ENCODE results near the gene MTARC2. TPM values are rescaled to one million over a fixed set of nuclear protein-coding genes. Genes with fewer than 3 reads are reported as not detected.

The MTARC2 gene
- total RNA-seq, 1 donor from 2014 or later, result not detected

- no peaks in the 10 kb centered on the region for H3K79me2 ChIP-seq (ENCODE audit: low read depth)
- H3K36me3 Mint-ChIP-seq, result peaks cover 11% of the 10 kb centered on the region
- H3K4me1 ChIP-seq, result no peaks in the 10 kb centered on the region
- H3K27ac Mint-ChIP-seq, result no peak overlapping the region
- no peaks in the 10 kb centered on the region for H3K9me3 Mint-ChIP-seq
- no peaks in the 10 kb centered on the region for H3K27me3 ChIP-seq
- peaks cover 8% of the 10 kb centered on the region for H3K27me3 Mint-ChIP-seq (ENCODE audit: insufficient read depth, low read depth)
- peaks cover 3% of the 10 kb centered on the region for H3F3A ChIP-seq (ENCODE audit: low read depth)
- H3K36me3 ChIP-seq, result no peaks in the 10 kb centered on the region
- DNase-seq (ENCODE audit: low spot score), result no peak
- H3K9ac ChIP-seq, result no peak overlapping the region
- TF ChIP-seq EZH2 (IDR thresholded peaks at IDR 0.05), result no peak
- TF ChIP-seq, protein P1, sequence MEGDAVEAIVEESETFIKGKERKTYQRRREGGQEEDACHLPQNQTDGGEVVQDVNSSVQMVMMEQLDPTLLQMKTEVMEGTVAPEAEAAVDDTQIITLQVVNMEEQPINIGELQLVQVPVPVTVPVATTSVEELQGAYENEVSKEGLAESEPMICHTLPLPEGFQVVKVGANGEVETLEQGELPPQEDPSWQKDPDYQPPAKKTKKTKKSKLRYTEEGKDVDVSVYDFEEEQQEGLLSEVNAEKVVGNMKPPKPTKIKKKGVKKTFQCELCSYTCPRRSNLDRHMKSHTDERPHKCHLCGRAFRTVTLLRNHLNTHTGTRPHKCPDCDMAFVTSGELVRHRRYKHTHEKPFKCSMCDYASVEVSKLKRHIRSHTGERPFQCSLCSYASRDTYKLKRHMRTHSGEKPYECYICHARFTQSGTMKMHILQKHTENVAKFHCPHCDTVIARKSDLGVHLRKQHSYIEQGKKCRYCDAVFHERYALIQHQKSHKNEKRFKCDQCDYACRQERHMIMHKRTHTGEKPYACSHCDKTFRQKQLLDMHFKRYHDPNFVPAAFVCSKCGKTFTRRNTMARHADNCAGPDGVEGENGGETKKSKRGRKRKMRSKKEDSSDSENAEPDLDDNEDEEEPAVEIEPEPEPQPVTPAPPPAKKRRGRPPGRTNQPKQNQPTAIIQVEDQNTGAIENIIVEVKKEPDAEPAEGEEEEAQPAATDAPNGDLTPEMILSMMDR (IDR thresholded peaks at IDR 0.05), result no peak
- TF ChIP-seq EZH2phosphoT487 (IDR thresholded peaks at IDR 0.05), result no peak
- H4K20me1 ChIP-seq (ENCODE audit: low read depth), result no peaks in the 10 kb centered on the region
- H2AFZ ChIP-seq (replicated peaks), result no peak overlapping the region
- H3K9me3 ChIP-seq (ENCODE audit: low read depth), result no peaks in the 10 kb centered on the region
- H3K27ac ChIP-seq, result no peak overlapping the region
- no peak overlapping the region for H3K4me2 ChIP-seq
- H3K4me1 Mint-ChIP-seq, result peaks cover 6% of the 10 kb centered on the region
- no peak overlapping the region for H3K4me3 Mint-ChIP-seq
- no peak overlapping the region for H3K4me3 ChIP-seq
Measured at GRCh38 chr1:220808345-220809186, 60.4 kb downstream of the MTARC2 start.

- Histone ChIP-seq H3K9me3 (ENCODE audit: low read depth) (no peaks in the 10 kb centered on the region), H3K4me3 (no peak overlapping the region), H3K27me3 (no peaks in the 10 kb centered on the region), H3K27ac (no peak overlapping the region), H3F3A (ENCODE audit: low read depth) (peaks cover 3% of the 10 kb centered on the region), H4K20me1 (ENCODE audit: low read depth) (no peaks in the 10 kb centered on the region), H3K36me3 (no peaks in the 10 kb centered on the region), H3K4me2 (no peak overlapping the region), H3K9ac (no peak overlapping the region), H2AFZ (replicated peaks) (no peak overlapping the region), H3K79me2 (ENCODE audit: low read depth) (no peaks in the 10 kb centered on the region), H3K4me1 (no peaks in the 10 kb centered on the region)
- TF ChIP-seq, protein P1 (IDR thresholded peaks at IDR 0.05), result no peak
- TF ChIP-seq EZH2 (IDR thresholded peaks at IDR 0.05) (no peak), EZH2phosphoT487 (IDR thresholded peaks at IDR 0.05) (no peak)
- H3K27ac Mint-ChIP-seq, result no peak overlapping the region
- peaks cover 14% of the 10 kb centered on the region for H3K36me3 Mint-ChIP-seq
- no peak for DNase-seq (ENCODE audit: low spot score)
- H3K27me3 Mint-ChIP-seq (ENCODE audit: insufficient read depth, low read depth), result peaks cover 8% of the 10 kb centered on the region
- no peaks in the 10 kb centered on the region for H3K9me3 Mint-ChIP-seq
- H3K4me1 Mint-ChIP-seq, result peaks cover 4% of the 10 kb centered on the region
- no peak overlapping the region for H3K4me3 Mint-ChIP-seq
Measured at GRCh38 chr1:220809187-220809550, 61.0 kb downstream of the MTARC2 start.

GRCh38 chr1:220809704-220810103 is 61.6 kb downstream of the MTARC2 start:
- no peak for TF ChIP-seq EZH2phosphoT487 (IDR thresholded peaks at IDR 0.05)
- no peak for TF ChIP-seq EZH2 (IDR thresholded peaks at IDR 0.05)
- TF ChIP-seq, protein P1 (IDR thresholded peaks at IDR 0.05), result no peak
- H3F3A ChIP-seq (ENCODE audit: low read depth), result peaks cover 3% of the 10 kb centered on the region
- H3K4me1 ChIP-seq, result no peaks in the 10 kb centered on the region
- no peaks in the 10 kb centered on the region for H3K27me3 ChIP-seq
- no peaks in the 10 kb centered on the region for H4K20me1 ChIP-seq (ENCODE audit: low read depth)
- no peaks in the 10 kb centered on the region for H3K9me3 Mint-ChIP-seq
- peaks cover 8% of the 10 kb centered on the region for H3K27me3 Mint-ChIP-seq (ENCODE audit: insufficient read depth, low read depth)
- no peaks in the 10 kb centered on the region for H3K36me3 ChIP-seq
- no peak overlapping the region for H3K9ac ChIP-seq
- H3K4me3 ChIP-seq, result no peak overlapping the region
- no peak overlapping the region for H2AFZ ChIP-seq (replicated peaks)
- no peak overlapping the region for H3K27ac ChIP-seq
- no peak overlapping the region for H3K4me2 ChIP-seq
- no peaks in the 10 kb centered on the region for H3K79me2 ChIP-seq (ENCODE audit: low read depth)
- no peak overlapping the region for H3K27ac Mint-ChIP-seq
- peaks cover 4% of the 10 kb centered on the region for H3K4me1 Mint-ChIP-seq
- peaks cover 14% of the 10 kb centered on the region for H3K36me3 Mint-ChIP-seq
- DNase-seq (ENCODE audit: low spot score), result no peak
- H3K4me3 Mint-ChIP-seq, result no peak overlapping the region
- no peaks in the 10 kb centered on the region for H3K9me3 ChIP-seq (ENCODE audit: low read depth)
